ENCODE data around the gene LIMA1.
"Not testable (repeated sequence)": the region's sequence is repeated elsewhere in the genome, so short reads cannot be mapped to it uniquely, and the experiment has no call there.

DNA sequence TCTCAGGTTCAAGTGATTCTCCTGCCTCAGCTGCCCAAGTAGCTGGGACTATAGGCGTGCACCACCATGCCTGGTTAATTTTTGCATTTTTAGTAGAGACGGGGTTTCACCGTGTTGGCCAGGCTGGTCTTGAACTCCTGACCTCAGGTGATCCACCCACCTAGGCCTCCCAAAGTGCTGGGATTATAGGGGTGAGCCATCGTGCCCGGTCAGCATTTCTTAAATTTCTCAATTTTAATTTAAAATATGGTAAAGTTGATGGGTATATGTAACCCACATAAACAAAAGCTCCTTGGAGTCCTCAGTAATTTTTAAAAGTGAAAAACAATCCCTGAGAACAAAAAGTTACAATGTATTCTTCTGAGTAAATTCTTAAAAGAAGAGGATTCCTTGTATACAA lies 128.4 kb downstream of the LIMA1 start:
- TF ChIP-seq, protein P1, sequence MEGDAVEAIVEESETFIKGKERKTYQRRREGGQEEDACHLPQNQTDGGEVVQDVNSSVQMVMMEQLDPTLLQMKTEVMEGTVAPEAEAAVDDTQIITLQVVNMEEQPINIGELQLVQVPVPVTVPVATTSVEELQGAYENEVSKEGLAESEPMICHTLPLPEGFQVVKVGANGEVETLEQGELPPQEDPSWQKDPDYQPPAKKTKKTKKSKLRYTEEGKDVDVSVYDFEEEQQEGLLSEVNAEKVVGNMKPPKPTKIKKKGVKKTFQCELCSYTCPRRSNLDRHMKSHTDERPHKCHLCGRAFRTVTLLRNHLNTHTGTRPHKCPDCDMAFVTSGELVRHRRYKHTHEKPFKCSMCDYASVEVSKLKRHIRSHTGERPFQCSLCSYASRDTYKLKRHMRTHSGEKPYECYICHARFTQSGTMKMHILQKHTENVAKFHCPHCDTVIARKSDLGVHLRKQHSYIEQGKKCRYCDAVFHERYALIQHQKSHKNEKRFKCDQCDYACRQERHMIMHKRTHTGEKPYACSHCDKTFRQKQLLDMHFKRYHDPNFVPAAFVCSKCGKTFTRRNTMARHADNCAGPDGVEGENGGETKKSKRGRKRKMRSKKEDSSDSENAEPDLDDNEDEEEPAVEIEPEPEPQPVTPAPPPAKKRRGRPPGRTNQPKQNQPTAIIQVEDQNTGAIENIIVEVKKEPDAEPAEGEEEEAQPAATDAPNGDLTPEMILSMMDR (IDR thresholded peaks at IDR 0.05 in 4 of 5, conservative IDR thresholded peaks at IDR 0.05 in 1 of 5): not testable (repeated sequence)
- TF ChIP-seq POLR2A (IDR thresholded peaks at IDR 0.05): not testable (repeated sequence)

All from gastrocnemius medialis (tissue), 4 donors.